Measurements from ENCODE around the gene HSDL1. TPM values are rescaled to one million over a fixed set of nuclear protein-coding genes. Genes with fewer than 3 reads are reported as not detected.
A peak's percentile ranks its signal among the peaks of the same experiment; 100 is the strongest.
"Not testable (repeated sequence)": the region's sequence is repeated elsewhere in the genome, so short reads cannot be mapped to it uniquely, and the experiment has no call there.

HSDL1 gene
- total and polyA plus RNA-seq, 2 donors (not counting 3 experiments of a cell fraction or from before 2014, with no cell fraction given): 19.9 to 27.9 TPM

DNA sequence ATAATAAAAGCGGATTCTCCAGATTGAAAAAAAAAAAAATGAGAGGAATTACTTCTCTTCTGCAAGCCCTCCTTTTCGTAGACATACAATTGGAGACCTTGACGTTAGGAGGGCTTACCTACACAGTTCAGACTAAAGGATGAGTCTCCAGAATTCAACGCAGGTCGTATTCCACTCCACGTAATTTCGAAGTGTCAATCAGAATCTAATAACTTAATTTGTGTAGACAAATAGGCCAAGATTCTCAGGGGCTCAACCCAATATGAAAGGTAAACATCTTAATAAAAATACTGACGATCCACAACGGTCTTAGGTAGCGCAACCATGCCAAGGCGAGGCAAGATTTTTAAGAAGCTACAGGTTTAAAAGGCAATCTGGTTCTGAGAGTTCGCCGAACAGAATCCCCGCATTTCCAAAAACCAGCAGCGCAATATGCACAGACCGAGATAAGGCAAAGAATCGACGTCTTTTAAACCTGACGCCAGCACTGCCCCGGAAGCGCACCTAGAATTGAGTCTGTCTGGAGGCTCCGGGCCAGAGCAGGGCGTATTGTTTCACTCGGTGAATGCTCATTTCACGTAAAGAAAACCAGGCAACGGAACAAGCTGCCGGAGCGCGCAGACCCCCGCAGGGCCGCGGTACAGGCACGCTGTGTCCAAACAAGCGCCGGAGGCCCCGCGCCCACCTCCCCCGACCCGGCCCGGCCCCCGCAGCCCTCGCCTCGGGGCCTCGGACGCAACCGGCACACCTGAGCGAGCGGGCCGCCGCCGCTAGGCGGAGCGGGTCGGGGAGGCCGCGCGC is 28.9 kb downstream of the HSDL1 start:
- H3K27me3 ChIP-seq (ENCODE audit: control insufficient read depth in 2 of 2, insufficient read depth in 2 of 2, low read length in 2 of 2): no peaks in the 10 kb centered on the region
- H3K9ac ChIP-seq (replicated peaks; ENCODE audit: extremely low read depth, insufficient read depth, low read length): peak overlapping the region; percentile 95
- peaks cover 10% of the 10 kb centered on the region for H3K4me1 ChIP-seq (ENCODE audit: control insufficient read depth, extremely low read depth, insufficient read depth, low read length)
- peak overlapping the region; percentile 69 for H3K27ac ChIP-seq (ENCODE audit: insufficient read depth, low read depth, low read length)
- peak overlapping the region; percentile 68 for H2AFZ ChIP-seq (ENCODE audit: low read depth, low read length)
- peak; percentile 63 for FAIRE-seq
- no peaks in the 10 kb centered on the region for H4K20me1 ChIP-seq (replicated peaks; ENCODE audit: control insufficient read depth, extremely low read depth, insufficient read depth, low read length)
- CTCF ChIA-PET: interaction anchor here (0.8 to 2.8 kb wide), 14 partner anchors 9 to 162 kb away, joined by 3 to 29 read pairs (median 3); partner anchors contain the start of genes DNAAF1, HSDL1 and TAF1C
- peak; percentile 52 for DNase-seq (ENCODE audit: low read depth, low spot score)
- TF ChIP-seq MYC (IDR thresholded peaks at IDR 0.05; ENCODE audit: low read depth, low read length): no peak
- TF ChIP-seq, protein P1, sequence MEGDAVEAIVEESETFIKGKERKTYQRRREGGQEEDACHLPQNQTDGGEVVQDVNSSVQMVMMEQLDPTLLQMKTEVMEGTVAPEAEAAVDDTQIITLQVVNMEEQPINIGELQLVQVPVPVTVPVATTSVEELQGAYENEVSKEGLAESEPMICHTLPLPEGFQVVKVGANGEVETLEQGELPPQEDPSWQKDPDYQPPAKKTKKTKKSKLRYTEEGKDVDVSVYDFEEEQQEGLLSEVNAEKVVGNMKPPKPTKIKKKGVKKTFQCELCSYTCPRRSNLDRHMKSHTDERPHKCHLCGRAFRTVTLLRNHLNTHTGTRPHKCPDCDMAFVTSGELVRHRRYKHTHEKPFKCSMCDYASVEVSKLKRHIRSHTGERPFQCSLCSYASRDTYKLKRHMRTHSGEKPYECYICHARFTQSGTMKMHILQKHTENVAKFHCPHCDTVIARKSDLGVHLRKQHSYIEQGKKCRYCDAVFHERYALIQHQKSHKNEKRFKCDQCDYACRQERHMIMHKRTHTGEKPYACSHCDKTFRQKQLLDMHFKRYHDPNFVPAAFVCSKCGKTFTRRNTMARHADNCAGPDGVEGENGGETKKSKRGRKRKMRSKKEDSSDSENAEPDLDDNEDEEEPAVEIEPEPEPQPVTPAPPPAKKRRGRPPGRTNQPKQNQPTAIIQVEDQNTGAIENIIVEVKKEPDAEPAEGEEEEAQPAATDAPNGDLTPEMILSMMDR (IDR thresholded peaks at IDR 0.05; ENCODE audit: extremely low read depth in 1 of 2, insufficient read depth in 1 of 2, low read depth in 1 of 2, low read length in 2 of 2): peak; percentile 9 to 11
- POLR2A ChIA-PET: interaction anchor here (0.6 to 1.5 kb wide), 5 partner anchors 29 to 71 kb away, joined by 3 to 5 read pairs (median 4); partner anchors contain the start of genes DNAAF1, HSDL1 and TAF1C
- no peaks in the 10 kb centered on the region for H3K9me3 ChIP-seq (replicated peaks; ENCODE audit: control insufficient read depth, insufficient read depth, low read length)
- BruUV-seq (replicated peaks): TSS peak; percentile 47
- peaks cover 41% of the 10 kb centered on the region for H3K79me2 ChIP-seq (ENCODE audit: control insufficient read depth, insufficient read depth, low read length)
- peak overlapping the region; percentile 89 for H3K4me2 ChIP-seq (ENCODE audit: insufficient read depth, low read length)
- dilution Hi-C loops (cut with MboI; ENCODE audit: extremely low pct_ligation_motif_present, low sequenced_read_pairs): no loop called here
- intact Hi-C loops (cut with micrococcal nuclease): loop anchor here (1.0 to 2.0 kb wide), 2 partner anchors 29 to 71 kb away; partner anchors contain the start of genes DNAAF1, HSDL1 and TAF1C
- H3K9me1 ChIP-seq (replicated peaks; ENCODE audit: control insufficient read depth, extremely low read depth, insufficient read depth, low read length): no peaks in the 10 kb centered on the region
- H3K36me3 ChIP-seq (ENCODE audit: control insufficient read depth in 2 of 2, extremely low read depth in 1 of 2, insufficient read depth in 2 of 2, low read length in 2 of 2): no peaks in the 10 kb centered on the region
- peak overlapping the region; percentile 70 to 96 (median 88) for H3K4me3 ChIP-seq (replicated peaks in 1 of 3; ENCODE audit: insufficient read depth in 1 of 3, low read depth in 1 of 3, low read length in 3 of 3)

- H3K36me3 ChIP-seq (ENCODE audit: control insufficient read depth in 2 of 2, extremely low read depth in 1 of 2, insufficient read depth in 2 of 2, low read length in 2 of 2); H3K27me3 ChIP-seq (ENCODE audit: control insufficient read depth in 2 of 2, insufficient read depth in 2 of 2, low read length in 2 of 2); H3K4me2 ChIP-seq (ENCODE audit: insufficient read depth, low read length); dilution Hi-C loops (cut with MboI; ENCODE audit: extremely low pct_ligation_motif_present, low sequenced_read_pairs); H4K20me1 ChIP-seq (replicated peaks; ENCODE audit: control insufficient read depth, extremely low read depth, insufficient read depth, low read length); BruUV-seq (replicated peaks); H3K9ac ChIP-seq (replicated peaks; ENCODE audit: extremely low read depth, insufficient read depth, low read length); H3K27ac ChIP-seq (ENCODE audit: insufficient read depth, low read depth, low read length); DNase-seq (ENCODE audit: low read depth, low spot score); H3K9me1 ChIP-seq (replicated peaks; ENCODE audit: control insufficient read depth, extremely low read depth, insufficient read depth, low read length); H3K4me3 ChIP-seq (replicated peaks in 1 of 3; ENCODE audit: insufficient read depth in 1 of 3, low read depth in 1 of 3, low read length in 3 of 3); H3K9me3 ChIP-seq (replicated peaks; ENCODE audit: control insufficient read depth, insufficient read depth, low read length); intact Hi-C loops (cut with micrococcal nuclease); H2AFZ ChIP-seq (ENCODE audit: low read depth, low read length); POLR2A ChIA-PET; H3K4me1 ChIP-seq (ENCODE audit: control insufficient read depth, extremely low read depth, insufficient read depth, low read length); FAIRE-seq: not testable (repeated sequence)
- H3K79me2 ChIP-seq (ENCODE audit: control insufficient read depth, insufficient read depth, low read length): peaks cover 76% of the 10 kb centered on the region
- CTCF ChIA-PET: interaction anchor here (1.0 kb wide), 1 partner anchor 27 kb away, joined by 4 read pairs; no protein-coding TSS in a partner anchor
Observed at GRCh38 chr16:84111949-84112348, 33.0 kb downstream of the HSDL1 start.
